H4 (cell line): Measurements from ENCODE around the gene TRAFD1. TPM values are rescaled to one million over a fixed set of nuclear protein-coding genes. Genes with fewer than 3 reads are reported as not detected.

Experiments
- DNase-seq: peaks from one replicate; pipeline ENCODE4 v3.0.0-alpha.2; 2015; ENCODE audit warnings: low spot score
- total RNA-seq: library from RNA; depleted of rRNA; stranded (reverse); fragments of >200 nt; shearing (Covaris generic); gene quantifications from 2 replicates; pipeline ENCODE4 v1.2.3, GENCODE V29; 2014; rRNA removed

The TRAFD1 gene
- total RNA-seq, 1 experiment from 2014 or later, result 34.7 TPM

- peak; percentile 35 for DNase-seq
Measured at GRCh38 chr12:112198120-112198733, 72.9 kb downstream of the TRAFD1 start.

- no peak for DNase-seq
Measured at GRCh38 chr12:112199136-112199535, 73.8 kb downstream of the TRAFD1 start.

Other genes with a start within 250 kb of the TRAFD1 start
- 17.0 and 23.4 TPM in 2 replicates for gene TMEM116, start 112.4 kb upstream of the TRAFD1 start, total RNA-seq
- gene ERP29, start 112.1 kb upstream of the TRAFD1 start, total RNA-seq, result 114 and 124 TPM in 2 replicates
- gene NAA25, start 16.8 kb upstream of the TRAFD1 start, total RNA-seq, result 14.1 and 35.8 TPM in 2 replicates